ENCODE results near the gene FAM107B.
"Not testable (repeated sequence)": the region's sequence is repeated elsewhere in the genome, so short reads cannot be mapped to it uniquely, and the experiment has no call there.

The FAM107B gene

DNA sequence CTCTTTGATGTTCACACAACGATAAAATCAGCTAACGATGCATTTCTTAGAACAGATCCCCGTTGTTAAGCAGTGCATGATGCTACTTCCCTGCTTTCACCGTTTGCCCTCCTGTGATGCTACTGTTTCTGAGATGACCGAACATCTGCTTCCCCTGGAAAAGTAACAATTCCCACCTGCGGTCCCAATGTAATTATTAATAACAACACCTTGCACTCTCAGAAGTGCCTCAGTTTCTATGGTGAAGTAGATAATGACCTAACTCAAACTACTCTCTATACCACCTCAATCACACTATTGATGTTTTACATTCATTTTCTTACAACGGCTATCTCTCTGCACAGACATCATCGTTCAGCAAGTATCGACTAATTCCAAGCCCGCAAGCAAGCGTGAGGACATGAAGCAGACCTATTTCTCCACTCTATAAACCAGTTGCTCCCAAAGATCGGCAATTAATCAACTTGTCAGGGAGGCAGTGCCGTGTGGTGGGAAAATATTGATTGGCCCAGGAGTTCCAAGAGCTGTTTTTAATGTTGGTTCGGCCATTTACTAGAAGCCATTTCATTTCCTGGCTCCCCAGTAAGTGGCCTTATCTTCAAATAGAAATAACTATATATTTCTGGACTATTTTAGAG lies 42.7 kb downstream of the FAM107B start:
- DNase-seq = no peak

DNA sequence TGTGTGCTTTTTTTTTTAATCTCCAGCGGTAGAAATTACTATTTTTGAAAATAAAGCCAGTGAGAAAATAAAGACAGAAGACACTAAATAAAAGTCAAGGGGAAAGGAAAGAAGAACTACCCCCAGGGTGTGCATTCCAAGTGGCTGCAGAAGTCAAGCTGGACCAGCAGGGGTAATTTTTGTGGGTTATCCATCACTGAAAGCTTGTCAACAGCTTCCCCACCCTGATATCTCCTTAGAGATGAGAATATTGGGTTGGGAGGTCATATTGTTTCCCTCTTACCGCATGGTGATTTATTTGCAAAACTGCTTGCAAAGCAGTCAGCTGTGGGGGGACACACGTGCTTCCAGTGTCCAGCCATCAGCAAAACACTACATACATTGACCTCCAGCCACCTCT lies 46.4 kb downstream of the FAM107B start:
- no peak for DNase-seq

DNA sequence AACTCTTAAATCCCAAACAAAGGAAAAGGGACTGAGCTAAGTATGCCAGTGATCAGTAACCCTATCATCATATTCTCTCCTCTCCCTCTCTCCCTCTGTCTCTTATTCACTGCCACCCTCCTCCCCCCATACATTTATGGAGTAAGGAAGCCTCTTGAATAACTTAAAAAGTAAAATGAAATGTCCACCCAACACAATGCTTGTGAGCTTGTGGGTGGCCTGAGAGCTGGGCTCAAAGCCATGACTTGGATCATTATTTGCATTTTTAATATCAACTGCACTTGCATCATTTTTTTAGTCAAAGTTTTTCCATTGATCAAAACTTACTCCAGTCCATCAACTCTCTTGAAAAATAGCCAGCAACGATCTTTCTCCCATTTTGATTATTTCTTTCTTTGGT lies 46.8 kb downstream of the FAM107B start:
- DNase-seq = no peak

DNA sequence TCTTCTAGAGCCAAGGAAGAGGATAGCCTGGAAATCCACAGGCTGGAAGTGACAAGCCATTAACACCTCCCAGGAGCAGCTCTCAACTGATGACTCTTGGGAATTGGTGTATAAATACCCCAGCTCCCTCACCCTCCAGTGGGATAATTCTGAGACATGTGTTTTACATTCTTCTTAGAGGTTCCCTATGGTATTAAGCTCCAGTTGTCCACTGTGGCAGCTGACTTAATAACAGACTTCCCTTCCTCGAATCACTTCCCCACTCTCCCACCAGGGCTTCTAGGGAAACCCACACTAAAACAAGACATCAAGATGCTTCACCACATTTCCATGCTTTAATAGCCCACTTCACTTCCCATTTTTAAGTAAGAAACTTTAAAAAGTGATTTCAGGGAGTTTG lies 47.2 kb downstream of the FAM107B start:
- no peak for DNase-seq

DNA sequence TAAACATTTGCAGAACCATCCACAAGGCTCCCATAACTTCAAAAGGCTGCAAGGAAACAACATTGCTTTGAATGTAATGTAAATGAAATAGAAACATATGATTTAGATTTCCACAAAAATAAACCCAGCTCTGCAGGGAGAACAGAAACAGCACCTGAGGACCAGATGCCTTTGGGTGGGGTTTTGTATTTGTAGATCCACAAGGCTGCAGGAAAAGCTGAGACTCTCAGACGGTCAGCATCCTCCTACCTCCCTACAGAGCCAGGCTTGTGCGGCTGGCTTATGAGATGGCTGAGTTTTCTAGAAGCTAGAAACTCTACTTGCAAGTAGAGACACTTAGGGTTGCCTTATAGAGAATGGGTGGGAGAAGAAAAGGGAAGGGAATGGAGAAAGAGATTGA lies 49.8 kb downstream of the FAM107B start:
- DNase-seq = no peak

DNA sequence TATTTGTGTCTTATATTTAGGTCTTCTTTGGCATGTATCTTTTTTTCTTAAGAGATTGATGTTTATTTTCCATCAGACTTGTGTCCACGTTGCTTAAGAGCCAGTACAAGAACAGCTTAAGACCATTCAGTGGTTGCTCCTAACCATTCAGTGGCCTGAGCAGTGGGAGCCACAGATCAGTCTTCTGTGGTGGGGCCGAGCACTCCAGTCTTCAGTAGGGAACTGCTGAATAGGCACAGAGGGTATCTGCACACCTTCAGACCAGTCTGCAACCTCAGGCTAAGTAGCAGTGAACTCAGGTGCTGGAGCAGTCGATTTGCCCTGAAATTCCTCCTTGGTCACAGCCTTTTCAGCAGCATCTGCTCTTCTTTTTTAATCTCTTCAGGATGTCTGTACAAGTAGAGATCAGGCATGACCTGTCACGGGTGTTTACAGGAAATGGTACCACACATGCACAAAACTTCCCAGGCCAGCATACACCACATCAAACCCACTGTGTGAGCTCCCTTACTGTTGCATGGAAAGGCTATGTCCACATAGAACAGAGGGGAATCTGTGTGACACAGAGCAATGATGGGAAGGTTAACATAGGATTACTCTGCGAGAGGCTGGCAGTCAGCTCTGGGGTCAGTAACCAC lies 51.5 kb downstream of the FAM107B start:
- no peak for DNase-seq

DNA sequence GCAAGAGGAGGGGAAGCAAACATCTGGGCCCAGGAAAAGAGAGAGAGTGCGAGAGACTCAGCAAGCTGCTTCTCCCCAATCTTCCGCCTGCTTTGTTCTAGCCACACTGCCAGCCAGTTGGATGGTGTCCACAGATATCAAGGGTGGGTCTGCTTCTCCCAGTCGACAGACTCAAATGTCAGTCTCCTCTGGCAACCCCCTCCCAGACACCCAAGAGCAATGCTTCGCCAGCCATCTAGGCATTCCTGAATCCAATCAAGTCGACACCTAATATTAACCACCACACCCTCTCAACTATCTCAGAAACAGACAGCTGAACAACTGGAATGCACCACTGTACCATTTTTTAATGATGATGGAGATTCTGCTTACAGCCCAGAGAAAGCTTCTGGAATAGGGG lies 57.1 kb downstream of the FAM107B start:
- DNase-seq = no peak

DNA sequence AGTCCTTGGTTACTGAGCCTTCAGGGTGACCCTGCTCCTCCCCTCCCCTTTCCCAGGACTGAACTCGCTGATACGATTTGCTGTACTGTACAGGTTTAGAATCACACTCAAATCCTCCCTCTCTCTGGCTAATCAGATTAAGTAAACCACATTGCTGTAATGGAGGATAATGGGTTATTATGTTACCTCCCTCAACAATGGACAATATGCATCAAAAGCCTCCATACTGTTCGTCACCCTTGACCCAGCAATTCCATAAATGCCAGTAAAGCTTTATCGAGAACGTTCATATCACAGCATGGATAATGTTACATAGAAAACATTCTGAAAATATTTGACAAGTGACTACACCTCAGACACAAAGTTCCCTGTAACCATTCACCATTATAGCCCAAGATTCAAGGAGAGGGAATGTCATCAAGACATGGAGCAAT lies 61.7 kb downstream of the FAM107B start:
- DNase-seq = no peak

DNA sequence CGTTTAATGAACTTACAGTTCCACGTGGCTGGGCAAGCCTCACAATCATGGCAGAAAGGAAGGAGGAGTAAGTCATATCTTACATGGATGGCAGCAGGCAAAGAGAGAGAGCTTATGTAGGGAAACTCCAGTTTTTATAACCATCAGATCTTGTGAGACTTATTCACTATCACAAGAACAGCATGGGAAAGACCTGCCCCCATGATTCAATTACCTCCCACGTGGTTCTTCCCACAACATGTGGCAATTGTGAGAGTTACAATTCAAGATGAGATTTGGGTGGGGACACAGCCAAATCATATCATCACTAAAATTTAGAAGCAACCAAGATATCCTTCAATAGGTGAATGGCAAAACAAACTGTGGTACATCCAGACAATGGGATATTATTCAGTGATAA lies 65.4 kb downstream of the FAM107B start:
- not testable (repeated sequence) for DNase-seq

DNA sequence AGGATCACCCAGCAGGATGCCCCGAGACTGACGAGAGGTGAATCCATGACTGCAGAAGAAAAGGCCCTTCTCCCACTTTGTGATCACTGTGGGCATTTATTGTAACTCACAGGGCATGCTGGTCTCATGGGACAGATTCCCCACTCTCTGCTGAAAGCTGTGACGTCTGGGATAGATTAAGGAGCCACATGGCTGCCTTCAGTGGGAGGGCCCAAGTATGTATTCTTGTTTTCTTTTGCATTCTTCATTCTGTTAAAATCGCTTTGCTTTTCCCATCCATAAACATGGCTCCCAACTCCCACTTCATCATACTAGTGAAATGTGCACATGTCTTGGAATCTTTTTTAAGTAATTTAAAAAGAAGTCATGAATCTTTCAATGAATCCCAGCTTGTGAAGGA lies 67.2 kb downstream of the FAM107B start:
- DNase-seq = no peak

DNA sequence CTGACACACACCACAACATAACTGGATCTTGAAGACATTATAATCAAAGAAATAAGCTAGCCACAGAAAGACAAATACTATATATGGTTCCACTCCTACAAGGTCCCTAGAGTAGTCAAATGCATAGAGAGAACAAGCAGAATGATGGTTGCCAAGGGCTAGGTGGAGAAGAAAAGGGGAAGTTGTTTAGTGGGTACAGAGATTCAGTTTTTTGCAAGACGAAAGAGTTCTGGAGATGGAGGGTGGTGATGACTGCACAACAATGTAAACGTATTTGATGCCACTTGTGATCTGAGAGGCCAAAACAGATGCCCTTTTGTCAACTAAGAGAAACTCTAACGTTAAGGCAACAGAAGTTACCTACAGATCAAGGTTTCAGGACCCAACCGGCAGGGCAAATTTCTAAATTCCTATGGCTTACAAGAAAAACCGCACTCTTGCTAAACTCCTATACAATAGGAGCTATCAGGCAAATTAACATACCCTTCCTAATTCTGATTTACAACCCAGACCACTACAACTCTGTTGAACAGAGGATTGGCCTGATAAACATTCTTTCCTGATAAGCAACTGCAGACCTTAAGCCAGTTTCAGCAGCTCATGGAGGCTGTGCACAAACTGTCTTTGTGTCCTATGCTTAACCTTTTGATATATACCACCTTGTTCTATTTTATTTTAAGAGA lies 69.0 kb downstream of the FAM107B start:
- DNase-seq = no peak

DNA sequence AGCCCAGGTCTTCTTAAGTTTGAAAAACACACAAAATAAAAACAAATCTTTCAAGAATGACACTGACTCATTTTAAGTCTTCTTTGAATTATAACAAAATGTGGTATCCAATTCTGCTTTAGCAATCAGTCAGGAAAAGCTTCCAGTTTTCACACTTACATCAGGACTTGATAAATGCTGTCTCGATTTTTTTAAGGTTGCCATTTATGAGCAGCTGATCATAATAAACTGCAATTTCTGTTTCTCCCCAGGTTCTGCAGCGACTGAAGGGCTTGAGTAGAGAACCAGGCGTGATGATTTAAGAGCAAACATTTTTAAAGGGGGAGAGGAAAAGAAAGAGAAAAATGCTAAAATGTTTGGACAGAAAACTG lies 71.1 kb downstream of the FAM107B start:
- no peak for DNase-seq

DNA sequence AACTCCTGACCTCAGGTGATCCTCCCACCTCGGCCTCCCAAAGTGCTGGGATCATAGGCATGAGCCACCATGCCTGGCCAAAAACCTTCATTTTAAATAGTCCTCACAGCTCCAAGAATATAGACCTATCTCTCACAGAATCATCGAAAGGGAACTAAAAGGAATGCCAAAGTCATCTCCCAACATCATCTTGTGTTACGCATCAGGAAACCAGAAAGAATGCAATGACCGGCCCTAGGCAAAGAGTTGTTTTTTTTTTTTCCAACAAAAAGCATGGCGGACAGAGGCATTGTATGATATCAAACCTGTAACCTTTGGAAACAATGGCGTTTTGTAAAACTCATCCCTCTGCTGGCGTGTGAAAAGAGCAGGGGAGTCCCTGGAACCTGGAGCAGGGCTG lies 73.2 kb downstream of the FAM107B start:
- no peak for DNase-seq

DNA sequence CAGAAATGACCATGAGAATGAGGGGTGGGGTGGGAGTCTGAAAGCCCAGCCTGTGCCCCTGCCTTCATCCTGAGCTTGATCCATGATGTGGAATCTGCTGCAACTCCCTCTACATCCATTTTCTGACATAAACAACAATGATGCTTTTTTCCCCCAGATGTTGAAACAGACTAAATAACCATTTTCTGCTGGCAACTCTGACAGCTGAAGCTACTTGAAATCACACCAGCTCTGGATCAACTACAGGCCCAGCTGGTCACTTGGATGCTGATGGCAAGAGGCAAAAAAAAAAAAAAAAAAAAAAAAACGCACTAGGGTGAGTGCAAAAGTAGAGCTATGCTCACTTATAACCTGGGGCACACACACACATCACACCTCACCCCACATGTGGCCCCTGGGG lies 74.2 kb downstream of the FAM107B start:
- DNase-seq = no peak

DNA sequence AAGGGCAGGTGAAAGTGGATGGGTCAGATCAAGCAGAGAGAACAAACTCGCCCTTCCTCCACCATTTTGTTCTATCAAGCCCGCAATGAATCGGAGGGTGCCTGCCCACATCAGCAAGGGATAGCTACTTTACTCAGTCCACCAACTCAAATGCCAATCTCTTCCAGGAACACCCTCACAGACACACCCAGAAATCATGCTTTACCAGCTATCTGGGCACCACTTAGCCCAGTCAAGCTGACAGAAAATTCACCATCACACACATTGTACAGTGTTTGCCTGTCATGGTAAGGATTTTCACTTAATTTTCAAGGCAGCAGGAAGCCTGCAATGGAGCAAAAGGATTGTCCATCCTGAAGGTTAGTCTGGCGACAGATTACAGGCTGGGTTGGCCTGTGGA lies 75.2 kb downstream of the FAM107B start:
- DNase-seq = no peak

DNA sequence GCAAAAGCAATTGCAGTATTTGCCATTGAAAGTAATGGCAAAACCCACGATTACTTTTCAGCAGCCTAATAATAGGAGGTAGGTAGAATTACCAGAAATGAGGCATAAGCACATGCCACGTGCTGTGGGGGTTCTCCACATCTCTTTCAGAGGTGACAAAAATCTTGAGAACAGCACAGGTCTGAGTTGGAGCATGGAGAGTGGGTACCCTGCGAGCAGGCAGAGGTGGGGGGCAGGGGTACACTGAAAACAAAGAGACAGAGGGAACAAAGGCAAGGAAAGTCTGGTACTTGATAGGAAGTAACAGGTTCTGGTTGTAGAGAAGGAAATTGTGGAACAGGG lies 75.9 kb downstream of the FAM107B start:
- no peak for DNase-seq

DNA sequence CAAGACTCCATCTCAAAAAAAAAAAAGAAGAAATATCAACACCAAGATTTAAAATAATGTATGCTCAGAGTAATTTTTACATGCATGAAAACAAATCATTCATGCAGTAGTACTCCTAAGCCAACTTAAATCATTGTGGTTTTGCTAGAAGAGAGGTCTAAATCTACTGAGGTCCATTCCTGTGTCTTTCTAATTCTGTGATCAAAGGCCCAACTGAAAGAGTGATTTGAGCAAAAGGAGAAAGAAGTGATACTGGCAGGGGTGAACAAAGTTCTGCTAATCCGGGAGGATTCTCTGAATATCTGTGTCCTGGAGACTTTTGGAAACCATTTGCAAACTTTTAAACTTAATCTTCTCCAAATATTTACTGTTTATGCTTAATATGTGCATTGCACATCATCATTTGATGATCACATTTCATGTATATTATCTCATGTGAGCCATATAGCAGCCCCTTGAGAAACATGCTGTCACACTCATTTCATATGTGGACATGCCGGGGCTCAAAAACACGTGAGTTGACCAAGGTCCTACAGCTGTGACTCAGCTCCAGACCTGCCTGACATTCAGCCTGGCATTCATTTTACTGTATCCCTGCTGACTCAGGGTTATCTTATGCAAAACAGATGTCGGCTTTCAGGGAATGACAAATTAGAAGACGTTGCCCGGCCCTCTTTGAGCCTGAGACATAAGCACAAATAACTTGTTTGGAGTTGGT lies 76.4 kb downstream of the FAM107B start:
- DNase-seq = no peak

DNA sequence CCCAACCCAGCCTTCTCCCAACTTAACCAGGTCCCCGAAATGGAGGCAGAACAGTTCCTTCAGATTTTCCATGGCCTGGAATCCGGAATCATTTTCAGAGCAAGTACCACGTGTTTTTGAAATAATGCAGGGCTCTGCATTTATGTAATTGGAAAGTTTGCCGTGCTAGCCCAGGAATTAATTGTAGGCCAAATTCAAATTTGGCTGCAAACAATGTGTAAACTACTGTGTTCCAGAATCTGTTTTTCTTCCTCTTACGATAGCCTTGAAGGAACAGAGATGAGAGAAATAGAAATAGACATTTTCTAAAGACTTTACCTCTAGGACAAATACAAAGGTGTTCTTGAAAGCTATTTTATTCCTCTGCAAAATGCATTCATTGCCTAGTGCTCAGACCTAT lies 77.4 kb downstream of the FAM107B start:
- DNase-seq = no peak

DNA sequence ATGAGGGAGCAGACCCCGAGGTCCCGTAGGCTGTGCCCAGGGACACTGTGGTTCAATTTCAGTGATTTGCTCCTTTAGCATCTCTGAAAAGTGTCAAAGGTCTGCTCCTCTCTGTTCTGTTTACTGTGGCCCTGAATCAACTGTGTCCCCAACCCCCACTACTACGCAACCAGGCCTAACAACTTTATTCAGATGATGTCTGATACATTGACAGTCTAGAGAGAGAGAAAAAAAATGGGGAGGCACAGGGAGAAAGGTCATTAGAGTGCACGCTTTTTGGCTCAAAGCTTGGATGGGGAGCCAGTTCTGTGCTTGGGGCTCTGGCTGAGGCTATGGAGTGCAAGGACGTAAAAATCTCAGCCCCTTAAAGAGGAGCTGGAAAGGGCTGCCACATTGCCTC lies 77.9 kb downstream of the FAM107B start:
- DNase-seq = no peak

DNA sequence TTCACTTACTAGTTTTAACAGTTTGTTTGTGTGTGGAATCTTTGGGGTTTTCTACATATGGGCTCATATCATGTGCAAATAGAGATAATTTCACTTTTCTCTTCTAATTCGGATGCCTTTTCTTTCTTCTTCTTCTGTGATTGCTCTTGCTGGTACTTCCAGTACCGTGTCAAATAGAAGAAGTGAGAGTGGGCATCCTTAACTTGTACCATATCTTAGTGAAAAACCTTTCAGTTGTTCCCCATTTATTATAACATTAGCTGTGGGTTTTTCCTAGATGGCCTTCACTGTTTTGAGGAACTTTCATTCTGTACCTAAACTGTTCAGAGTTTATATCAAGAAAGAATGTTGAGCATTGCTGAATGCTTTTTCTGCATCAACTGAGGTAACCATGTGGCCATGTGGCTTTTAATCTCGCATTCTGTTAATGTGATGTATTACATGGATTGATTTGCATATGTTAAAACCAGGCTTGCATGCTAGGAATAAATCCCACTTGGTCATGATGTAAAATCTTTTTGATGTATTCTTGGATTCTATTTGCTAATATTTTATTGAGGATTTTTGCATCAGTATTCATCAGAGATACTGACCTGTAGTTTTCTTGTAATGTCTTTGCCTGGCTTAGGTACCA lies 78.7 kb downstream of the FAM107B start:
- no peak for DNase-seq

DNA sequence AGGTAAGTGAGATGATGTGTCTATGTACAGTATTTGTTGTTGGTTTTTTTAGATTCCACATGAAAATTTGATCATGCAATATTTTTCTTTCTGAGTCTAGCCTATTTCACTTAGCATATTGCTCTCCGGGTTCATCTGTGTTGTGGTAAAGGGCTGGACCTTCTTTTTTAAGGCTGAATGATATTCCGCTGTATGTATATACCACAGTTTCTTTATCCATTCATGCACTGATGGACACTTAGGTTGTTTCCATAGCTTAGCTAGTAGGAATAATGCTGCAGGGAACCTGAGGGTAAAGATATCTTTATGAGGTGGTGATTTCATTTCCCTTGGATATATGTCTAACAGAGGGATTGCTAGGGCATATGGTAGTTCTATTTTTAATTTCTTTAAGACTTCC lies 80.8 kb downstream of the FAM107B start:
- DNase-seq = no peak

DNA sequence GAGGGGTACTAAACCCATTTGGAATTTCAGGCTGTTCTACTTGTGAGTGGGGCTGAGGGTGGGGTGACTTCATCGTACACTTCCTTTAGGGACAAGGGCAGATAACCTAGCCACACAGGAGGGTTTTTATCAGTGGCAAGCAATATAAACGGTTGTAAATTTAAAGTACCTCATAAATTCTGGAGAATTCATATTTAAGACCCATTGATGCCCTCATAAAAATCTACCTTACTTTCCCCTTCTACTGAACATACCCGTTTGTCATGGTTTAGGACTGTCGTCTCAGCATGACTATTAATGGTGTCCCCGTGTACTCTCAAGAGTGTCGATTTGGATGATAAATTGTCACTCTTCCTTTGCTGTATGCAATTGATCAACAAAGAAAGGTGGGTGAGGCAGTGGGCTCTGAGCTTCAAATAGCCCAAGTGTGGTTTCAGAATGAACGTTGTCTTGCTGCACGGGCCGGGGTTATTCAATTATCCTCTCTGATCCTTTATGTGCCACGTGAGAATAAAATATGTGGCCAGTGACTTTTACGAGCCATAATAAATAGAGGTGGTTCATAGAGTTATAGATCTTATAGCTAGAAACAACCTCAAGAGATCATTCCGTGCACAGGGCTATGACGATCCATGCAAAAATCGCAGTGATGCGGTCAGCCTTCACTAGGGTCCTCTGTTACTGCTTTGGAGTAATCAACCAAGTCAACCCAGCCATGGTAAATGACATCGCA lies 82.2 kb downstream of the FAM107B start:
- DNase-seq = no peak

DNA sequence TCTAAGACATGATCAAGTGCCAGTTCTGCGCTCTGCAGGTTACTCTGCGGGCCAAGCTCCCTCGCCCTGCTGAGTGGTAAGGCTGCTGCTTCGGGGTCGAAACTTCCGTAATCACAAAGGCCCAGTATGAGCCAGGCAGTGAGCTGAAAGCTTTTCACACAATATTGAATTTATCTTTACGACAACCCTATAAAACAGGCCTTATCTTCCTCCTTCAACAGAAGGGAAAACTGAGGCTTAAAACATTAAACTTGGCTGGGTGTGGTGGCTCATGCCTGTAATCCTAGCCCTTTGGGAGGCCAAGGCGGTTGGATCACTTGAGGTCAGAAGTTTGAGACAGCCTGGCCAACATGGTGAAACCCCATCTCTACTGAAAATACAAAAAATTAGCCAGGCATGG lies 83.3 kb downstream of the FAM107B start:
- no peak for DNase-seq
